Upper lobe of right lung (tissue), 1 donor: ENCODE data around the gene SCYL2. TPM values are rescaled to one million over a fixed set of nuclear protein-coding genes. Genes with fewer than 3 reads are reported as not detected.
"Not testable (repeated sequence)": the region's sequence is repeated elsewhere in the genome, so short reads cannot be mapped to it uniquely, and the experiment has no call there.

Experiments
- ATAC-seq: fragments of 200-7000 bp; cut with Tn5 transposase; one replicate; pipeline ENCODE4 v1.9.1; 2020; ENCODE audit warnings: mild to moderate bottlenecking, moderate library complexity
- DNase-seq: peaks from one replicate; pipeline ENCODE4 v3.0.0-alpha.2; 2020
- H3K27ac ChIP-seq: fragments of 200-600 bp; one replicate; pipeline ENCODE4 v1.8.0; 2022
- H3K27me3 ChIP-seq: fragments of 200-600 bp; one replicate; pipeline ENCODE4 v1.8.0; 2022; ENCODE audit warnings: mild to moderate bottlenecking
- H3K36me3 ChIP-seq: fragments of 200-600 bp; one replicate; pipeline ENCODE4 v1.8.0; 2022
- H3K4me1 ChIP-seq: fragments of 200-600 bp; one replicate; pipeline ENCODE4 v1.8.0; 2022
- H3K4me3 ChIP-seq: fragments of 200-600 bp; one replicate; pipeline ENCODE4 v1.8.0; 2022; ENCODE audit warnings: mild to moderate bottlenecking
- H3K9me3 ChIP-seq: fragments of 200-600 bp; one replicate; pipeline ENCODE4 v1.8.0; 2022
- intact Hi-C: fragments of 100-400 bp; cut with DNase I; formaldehyde crosslinking; loops from one replicate; pipeline ENCODE4 v1.11.0; 2022
- total RNA-seq: library from RNA; stranded (reverse); fragmentation: NEBNext Ultra II Directional; extraction: Animal tissue kit (Norgen Biotek cat#: 25700); gene quantifications from one replicate; pipeline ENCODE4 v1.2.1, GENCODE V29; 2021
- TF ChIP-seq, protein P1 (sequence below): fragments of 200-600 bp; IDR thresholded peaks from one replicate; pipeline ENCODE4 v1.8.0; 2022; ENCODE audit warnings: antibody characterized with exemption
- donor health status: DM: no; HTN: yes; CAD: no; lungs with severe emphysema.

Gene SCYL2
- total RNA-seq, 1 donor from 2014 or later = 40.8 TPM

GRCh38 chr12:100253437-100253836, 13.5 kb upstream of the SCYL2 start:
- H3K4me1 ChIP-seq = no peaks in the 10 kb centered on the region
- H3K4me3 ChIP-seq = no peak overlapping the region
- no peaks in the 10 kb centered on the region for H3K9me3 ChIP-seq
- no peaks in the 10 kb centered on the region for H3K27me3 ChIP-seq
- intact Hi-C loops = no loop called here
- ATAC-seq (no peak), DNase-seq (no peak)
- H3K36me3 ChIP-seq = no peaks in the 10 kb centered on the region
- TF ChIP-seq, protein P1, sequence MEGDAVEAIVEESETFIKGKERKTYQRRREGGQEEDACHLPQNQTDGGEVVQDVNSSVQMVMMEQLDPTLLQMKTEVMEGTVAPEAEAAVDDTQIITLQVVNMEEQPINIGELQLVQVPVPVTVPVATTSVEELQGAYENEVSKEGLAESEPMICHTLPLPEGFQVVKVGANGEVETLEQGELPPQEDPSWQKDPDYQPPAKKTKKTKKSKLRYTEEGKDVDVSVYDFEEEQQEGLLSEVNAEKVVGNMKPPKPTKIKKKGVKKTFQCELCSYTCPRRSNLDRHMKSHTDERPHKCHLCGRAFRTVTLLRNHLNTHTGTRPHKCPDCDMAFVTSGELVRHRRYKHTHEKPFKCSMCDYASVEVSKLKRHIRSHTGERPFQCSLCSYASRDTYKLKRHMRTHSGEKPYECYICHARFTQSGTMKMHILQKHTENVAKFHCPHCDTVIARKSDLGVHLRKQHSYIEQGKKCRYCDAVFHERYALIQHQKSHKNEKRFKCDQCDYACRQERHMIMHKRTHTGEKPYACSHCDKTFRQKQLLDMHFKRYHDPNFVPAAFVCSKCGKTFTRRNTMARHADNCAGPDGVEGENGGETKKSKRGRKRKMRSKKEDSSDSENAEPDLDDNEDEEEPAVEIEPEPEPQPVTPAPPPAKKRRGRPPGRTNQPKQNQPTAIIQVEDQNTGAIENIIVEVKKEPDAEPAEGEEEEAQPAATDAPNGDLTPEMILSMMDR = no peak
- no peak overlapping the region for H3K27ac ChIP-seq

DNA sequence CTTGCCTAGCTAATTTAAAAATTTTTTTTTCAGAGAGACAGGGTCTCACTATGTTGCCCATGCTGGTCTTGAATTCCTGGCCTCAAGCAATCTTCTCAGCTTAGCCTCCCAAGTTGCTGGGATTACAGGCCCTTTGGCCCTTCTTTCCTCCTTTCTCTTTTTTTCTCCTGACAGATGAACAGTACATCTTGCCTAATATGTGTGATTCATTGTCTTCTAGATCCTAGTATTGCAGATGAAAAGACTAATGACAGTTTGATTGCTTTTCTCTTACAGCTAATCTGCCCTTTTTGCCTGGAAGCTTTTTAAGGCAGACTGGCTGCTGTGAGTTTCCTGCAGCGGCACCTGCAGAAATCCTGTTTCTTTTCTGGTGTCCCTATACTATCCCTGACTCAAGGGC, 12.1 kb upstream of the SCYL2 start:
- H3K27me3 ChIP-seq = no peaks in the 10 kb centered on the region
- ATAC-seq (no peak), DNase-seq (no peak)
- H3K27ac ChIP-seq = no peak overlapping the region
- no peaks in the 10 kb centered on the region for H3K36me3 ChIP-seq
- intact Hi-C loops = no loop called here
- H3K9me3 ChIP-seq = no peaks in the 10 kb centered on the region
- no peak overlapping the region for H3K4me3 ChIP-seq
- TF ChIP-seq, protein P1 = no peak
- H3K4me1 ChIP-seq = no peaks in the 10 kb centered on the region

- no peak overlapping the region for H3K4me3 ChIP-seq
- H3K27ac ChIP-seq = no peak overlapping the region
- DNase-seq (no peak), ATAC-seq (no peak)
- no peaks in the 10 kb centered on the region for H3K9me3 ChIP-seq
- no peaks in the 10 kb centered on the region for H3K36me3 ChIP-seq
- intact Hi-C loops = no loop called here
- H3K4me1 ChIP-seq = no peaks in the 10 kb centered on the region
- no peaks in the 10 kb centered on the region for H3K27me3 ChIP-seq
- TF ChIP-seq, protein P1 = no peak
These were observed 8.8 kb upstream of the SCYL2 start for GRCh38 chr12:100258127-100258526.

GRCh38 chr12:100263131-100263530, 3.8 kb upstream of the SCYL2 start:
- Histone ChIP-seq H3K27ac (no peak overlapping the region), H3K4me1 (peaks cover 3% of the 10 kb centered on the region), H3K27me3 (no peaks in the 10 kb centered on the region), H3K9me3 (no peaks in the 10 kb centered on the region), H3K4me3 (no peak overlapping the region), H3K36me3 (no peaks in the 10 kb centered on the region)
- ATAC-seq = no peak
- TF ChIP-seq, protein P1 = no peak
- DNase-seq = no peak
- intact Hi-C loops = no loop called here

- H3K4me3 ChIP-seq = not testable (repeated sequence)
These were observed 1.9 kb upstream of the SCYL2 start for GRCh38 chr12:100265107-100265506.

DNA sequence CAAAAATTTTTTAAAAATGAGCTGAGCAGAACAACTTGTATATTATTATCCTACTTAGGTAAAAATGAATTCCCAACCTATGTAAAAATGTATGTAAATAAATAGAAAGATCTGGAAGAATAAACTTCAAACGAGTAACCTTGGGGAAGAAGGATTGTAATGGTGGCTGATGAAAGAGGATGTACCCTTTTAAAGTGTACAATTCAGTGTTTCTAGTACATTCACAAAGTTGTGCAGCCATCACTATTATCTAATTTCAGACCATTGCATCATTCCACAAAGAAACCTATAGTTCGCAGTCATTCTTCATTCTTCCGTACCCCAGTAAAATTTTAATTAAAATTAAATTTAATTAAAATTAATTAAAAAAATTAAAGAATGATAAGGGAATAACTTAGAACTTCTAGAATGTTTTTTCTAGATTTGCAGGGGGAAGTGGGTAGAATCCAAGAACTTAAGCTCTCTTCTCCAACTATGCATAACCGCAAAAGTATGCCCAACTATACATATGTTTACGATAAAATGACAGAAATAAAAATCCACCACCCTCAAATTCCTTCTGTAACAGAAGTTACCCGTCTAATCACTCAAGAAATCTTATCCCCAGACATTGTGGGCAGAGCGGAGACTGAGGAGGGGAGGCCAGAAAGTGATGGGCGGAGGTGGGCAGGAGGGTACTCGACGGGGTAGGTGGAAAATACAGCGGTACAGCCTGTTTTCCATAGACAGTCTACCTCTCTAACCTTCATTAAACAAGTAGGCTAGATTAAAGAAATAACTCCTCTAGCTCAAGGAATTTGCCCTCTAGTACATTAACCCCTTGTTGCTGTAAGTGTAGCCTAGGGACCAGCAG, 1.0 kb upstream of the SCYL2 start:
- ATAC-seq = no peak
- Histone ChIP-seq H3K9me3 (no peaks in the 10 kb centered on the region), H3K27me3 (no peaks in the 10 kb centered on the region), H3K4me1 (peaks cover 29% of the 10 kb centered on the region), H3K27ac (peak overlapping the region; percentile 97), H3K4me3 (peak overlapping the region; percentile 90), H3K36me3 (no peaks in the 10 kb centered on the region)
- intact Hi-C loops = no loop called here
- TF ChIP-seq, protein P1 = no peak
- DNase-seq = no peak

More at GRCh38 chr12:100265107-100265506, 1.9 kb upstream of the SCYL2 start:
- H3K36me3 ChIP-seq, H3K27me3 ChIP-seq, H3K27ac ChIP-seq, H3K9me3 ChIP-seq, intact Hi-C loops, ATAC-seq, DNase-seq: not testable (repeated sequence)
- peaks cover 21% of the 10 kb centered on the region for H3K4me1 ChIP-seq
